DND-41 (cell line): Measurements from ENCODE around the gene ZNF473.
"Not testable (repeated sequence)": the region's sequence is repeated elsewhere in the genome, so short reads cannot be mapped to it uniquely, and the experiment has no call there.

Experiments
- EZH2 ChIP-seq: IDR thresholded peaks from 3 replicates; pipeline ENCODE4 v1.6.1; 2012; ENCODE audit warnings: borderline replicate concordance, low read depth, mild to moderate bottlenecking, moderate library complexity, low read length, inconsistent platforms; ENCODE audit not compliant: severe bottlenecking
- TF ChIP-seq, protein P1 (sequence below): IDR thresholded peaks from 2 replicates; pipeline ENCODE4 v1.5.1; 2012; ENCODE audit warnings: borderline replicate concordance, low read length, moderate library complexity, mild to moderate bottlenecking; ENCODE audit not compliant: poor library complexity, severe bottlenecking; ENCODE audit errors: extremely low read depth

DNA sequence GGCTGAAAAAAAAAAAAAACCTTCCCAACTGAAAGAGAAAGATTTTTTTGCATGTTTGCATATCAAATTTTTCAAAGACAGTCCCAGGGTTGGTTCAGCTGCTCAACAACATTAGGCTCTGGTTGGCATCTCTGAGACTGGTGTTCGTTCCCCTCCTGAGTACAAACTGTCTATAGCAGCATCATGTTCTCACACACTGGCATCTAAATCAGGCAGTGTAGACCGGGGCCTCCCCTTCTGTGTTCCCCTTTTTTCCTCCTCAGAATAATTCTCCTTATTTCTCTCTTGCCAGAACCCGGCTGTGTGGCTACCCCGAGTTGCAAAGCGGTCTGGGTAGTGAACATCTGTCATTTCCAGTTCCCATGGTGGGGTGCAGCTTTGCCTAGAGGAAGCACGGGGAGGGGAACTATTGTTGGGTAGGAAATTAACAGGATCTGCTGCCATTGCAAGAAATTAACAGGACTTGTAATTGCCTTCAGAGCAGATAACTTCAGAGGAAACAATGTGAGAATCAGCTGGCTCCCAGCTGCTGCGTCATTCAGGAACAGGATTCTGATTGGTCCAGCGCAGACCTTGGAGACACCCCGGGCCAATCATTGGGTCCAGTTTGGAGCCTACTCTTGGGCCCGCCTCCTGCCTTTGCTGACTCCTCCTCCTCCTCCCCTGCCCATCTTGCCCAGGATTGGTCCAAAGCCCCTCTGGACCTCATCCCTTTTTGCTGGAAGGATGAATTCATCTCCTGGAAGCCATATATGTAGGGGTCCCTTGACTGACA is 51.0 kb downstream of the ZNF473 start:
- TF ChIP-seq, protein P1, sequence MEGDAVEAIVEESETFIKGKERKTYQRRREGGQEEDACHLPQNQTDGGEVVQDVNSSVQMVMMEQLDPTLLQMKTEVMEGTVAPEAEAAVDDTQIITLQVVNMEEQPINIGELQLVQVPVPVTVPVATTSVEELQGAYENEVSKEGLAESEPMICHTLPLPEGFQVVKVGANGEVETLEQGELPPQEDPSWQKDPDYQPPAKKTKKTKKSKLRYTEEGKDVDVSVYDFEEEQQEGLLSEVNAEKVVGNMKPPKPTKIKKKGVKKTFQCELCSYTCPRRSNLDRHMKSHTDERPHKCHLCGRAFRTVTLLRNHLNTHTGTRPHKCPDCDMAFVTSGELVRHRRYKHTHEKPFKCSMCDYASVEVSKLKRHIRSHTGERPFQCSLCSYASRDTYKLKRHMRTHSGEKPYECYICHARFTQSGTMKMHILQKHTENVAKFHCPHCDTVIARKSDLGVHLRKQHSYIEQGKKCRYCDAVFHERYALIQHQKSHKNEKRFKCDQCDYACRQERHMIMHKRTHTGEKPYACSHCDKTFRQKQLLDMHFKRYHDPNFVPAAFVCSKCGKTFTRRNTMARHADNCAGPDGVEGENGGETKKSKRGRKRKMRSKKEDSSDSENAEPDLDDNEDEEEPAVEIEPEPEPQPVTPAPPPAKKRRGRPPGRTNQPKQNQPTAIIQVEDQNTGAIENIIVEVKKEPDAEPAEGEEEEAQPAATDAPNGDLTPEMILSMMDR, result not testable (repeated sequence)
- TF ChIP-seq EZH2, result not testable (repeated sequence)
